Body of pancreas (tissue), 4 donors: Measurements from ENCODE around the gene COL5A2. TPM values are rescaled to one million over a fixed set of nuclear protein-coding genes. Genes with fewer than 3 reads are reported as not detected.

ENCODE experiments used
- ATAC-seq: fragments of 150-250 bp; one replicate; pipeline ENCODE4 v1.9.1; 2016
- DNase-seq, 4 donors: peaks; one replicate each; pipeline ENCODE4 v3.0.0-alpha.2; 2019
- H3K27ac ChIP-seq, 4 donors: fragments of 200-600 bp; sonication (generic); 1 replicate in 3 of 4; 2 replicates in 1 of 4; pipeline versions ENCODE4 v1.5.1 to v1.6.1; 2016 to 2019; ENCODE audit warnings: mild to moderate bottlenecking in 1 of 4, mixed read lengths in 1 of 4, moderate library complexity in 1 of 4
- H3K27me3 ChIP-seq, 2 donors: fragments of 200-600 bp; sonication (generic); one replicate each; pipeline ENCODE4 v1.6.0; 2016; ENCODE audit warnings: mild to moderate bottlenecking in 1 of 2
- H3K36me3 ChIP-seq, 2 donors: fragments of 200-600 bp; sonication (generic); replicated peaks in 1 of 2; 2 replicates each; pipeline ENCODE4 v1.5.1; 2016; ENCODE audit warnings: low read depth in 2 of 2; ENCODE audit not compliant: insufficient read depth in 1 of 2
- H3K4me1 ChIP-seq: fragments of 200-600 bp; sonication (generic); one replicate; pipeline ENCODE4 v1.6.0; 2016
- H3K4me3 ChIP-seq, 2 donors: fragments of 200-600 bp; sonication (generic); 1 replicate in 1 of 2; 2 replicates in 1 of 2; pipeline ENCODE4 v1.5.1; 2016 to 2019
- H3K9me3 ChIP-seq, 3 donors: fragments of 200-600 bp; sonication (generic); 1 replicate in 2 of 3; 2 replicates in 1 of 3; pipeline ENCODE4 v1.5.1; 2016
- POLR2A ChIP-seq, 3 donors: fragments of 450-650 bp; IDR thresholded peaks; one replicate each; pipeline ENCODE4 v1.6.1; 2016; ENCODE audit warnings: antibody characterized with exemption in 3 of 3, mild to moderate bottlenecking in 2 of 3
- WGBS, 2 donors: methylation state at CpG; one replicate each; pipeline ENCODE4 v1.1.5; 2017; 5-methylcytosine and 5-hydroxymethylcytosine counted together
- intact Hi-C: fragments of 100-400 bp; cut with DNase I; formaldehyde crosslinking; loops from one replicate; pipeline ENCODE4 v1.15.1; 2023
- total RNA-seq, 2 donors: library from RNA; depleted of rRNA; stranded (reverse); fragments of >200 nt; gene quantifications; one replicate each; pipeline ENCODE4 v1.1.0, GENCODE V29; 2016
- TF ChIP-seq, protein P1 (sequence below), 7 experiments: fragments of 450-650 bp in 4 of 7; fragments of 200-600 bp in 3 of 7; sonication (generic) in 3 of 7; IDR thresholded peaks; one replicate each; pipeline ENCODE4 v1.5.1; 2016 to 2019; ENCODE audit warnings: antibody characterized with exemption in 7 of 7

Gene COL5A2
- total RNA-seq, 2 donors from 2014 or later, result 10.1 to 24.1 TPM

DNA sequence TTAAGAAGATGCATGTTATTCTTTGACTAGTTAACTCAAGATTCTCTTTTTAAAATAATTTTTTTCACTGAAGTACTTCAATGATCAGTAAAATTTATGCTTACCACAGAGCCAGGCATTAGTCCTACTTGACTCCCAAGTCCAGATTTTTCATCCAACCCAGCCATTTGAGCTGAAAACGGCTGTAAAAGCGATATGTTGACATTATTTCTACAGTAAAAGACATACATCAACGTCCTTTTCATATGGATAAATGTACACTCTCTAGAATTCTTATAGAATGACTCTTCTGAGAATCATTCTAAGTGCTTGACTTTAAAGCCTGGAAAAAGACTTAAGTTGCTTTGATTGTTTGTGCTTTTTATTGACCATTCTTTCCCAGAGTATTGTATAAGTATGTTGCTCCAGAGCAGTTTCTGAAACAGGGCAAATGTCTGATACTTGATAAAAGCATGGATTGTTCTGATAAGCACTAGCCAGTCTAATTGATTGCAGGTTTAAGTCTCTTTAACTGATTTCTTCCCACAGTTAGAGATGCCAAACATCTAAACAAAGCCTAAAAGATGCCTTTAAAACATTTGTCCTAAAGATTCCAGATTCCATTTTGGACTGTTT lies 90.9 kb downstream of the COL5A2 start:
- H3K27ac ChIP-seq, result no peak overlapping the region
- ATAC-seq, result no peak
- no peaks in the 10 kb centered on the region for H3K36me3 ChIP-seq
- DNase-seq, result no peak
- H3K4me3 ChIP-seq, result no peak overlapping the region
- 20 to 23% methylated on average over 3 of the region's 3 CpGs for WGBS, 2 donors
- H3K4me1 ChIP-seq, result no peaks in the 10 kb centered on the region
- TF ChIP-seq, protein P1, sequence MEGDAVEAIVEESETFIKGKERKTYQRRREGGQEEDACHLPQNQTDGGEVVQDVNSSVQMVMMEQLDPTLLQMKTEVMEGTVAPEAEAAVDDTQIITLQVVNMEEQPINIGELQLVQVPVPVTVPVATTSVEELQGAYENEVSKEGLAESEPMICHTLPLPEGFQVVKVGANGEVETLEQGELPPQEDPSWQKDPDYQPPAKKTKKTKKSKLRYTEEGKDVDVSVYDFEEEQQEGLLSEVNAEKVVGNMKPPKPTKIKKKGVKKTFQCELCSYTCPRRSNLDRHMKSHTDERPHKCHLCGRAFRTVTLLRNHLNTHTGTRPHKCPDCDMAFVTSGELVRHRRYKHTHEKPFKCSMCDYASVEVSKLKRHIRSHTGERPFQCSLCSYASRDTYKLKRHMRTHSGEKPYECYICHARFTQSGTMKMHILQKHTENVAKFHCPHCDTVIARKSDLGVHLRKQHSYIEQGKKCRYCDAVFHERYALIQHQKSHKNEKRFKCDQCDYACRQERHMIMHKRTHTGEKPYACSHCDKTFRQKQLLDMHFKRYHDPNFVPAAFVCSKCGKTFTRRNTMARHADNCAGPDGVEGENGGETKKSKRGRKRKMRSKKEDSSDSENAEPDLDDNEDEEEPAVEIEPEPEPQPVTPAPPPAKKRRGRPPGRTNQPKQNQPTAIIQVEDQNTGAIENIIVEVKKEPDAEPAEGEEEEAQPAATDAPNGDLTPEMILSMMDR (IDR thresholded peaks at IDR 0.05), result no peak
- TF ChIP-seq POLR2A (IDR thresholded peaks at IDR 0.05), result no peak
- intact Hi-C loops, result no loop called here
- no peaks in the 10 kb centered on the region for H3K27me3 ChIP-seq
- no peaks in the 10 kb centered on the region for H3K9me3 ChIP-seq

DNA sequence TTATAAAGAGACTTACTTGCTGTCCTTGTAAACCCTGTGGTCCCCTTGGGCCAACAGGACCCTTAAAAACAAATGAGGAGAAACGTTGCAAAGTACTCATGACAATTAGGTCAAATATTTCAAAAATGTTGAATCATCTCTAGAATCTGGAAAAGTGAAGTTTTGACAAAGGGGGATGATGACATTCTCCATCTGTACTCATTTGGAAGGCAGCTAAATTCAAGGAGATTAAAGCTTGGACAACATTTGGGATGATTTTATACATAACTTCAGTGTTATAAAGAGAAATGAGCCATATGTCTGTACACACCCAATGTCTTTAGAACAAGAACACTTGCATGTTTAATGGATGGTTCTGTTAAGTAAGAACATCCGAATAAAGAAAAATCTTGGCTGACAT lies 92.9 kb downstream of the COL5A2 start:
- H3K27me3 ChIP-seq, result no peaks in the 10 kb centered on the region
- intact Hi-C loops, result no loop called here
- H3K36me3 ChIP-seq, result no peaks in the 10 kb centered on the region
- no peak overlapping the region for H3K4me3 ChIP-seq
- no peak for ATAC-seq
- no peak overlapping the region for H3K27ac ChIP-seq
- DNase-seq, result no peak
- TF ChIP-seq, protein P1 (IDR thresholded peaks at IDR 0.05), result no peak
- no peak for TF ChIP-seq POLR2A (IDR thresholded peaks at IDR 0.05)
- H3K9me3 ChIP-seq, result no peaks in the 10 kb centered on the region
- H3K4me1 ChIP-seq, result no peaks in the 10 kb centered on the region
- 60 to 66% methylated on average over 2 of the region's 2 CpGs for WGBS, 2 donors

- TF ChIP-seq, protein P1 (IDR thresholded peaks at IDR 0.05), result no peak
- no peak for TF ChIP-seq POLR2A (IDR thresholded peaks at IDR 0.05)
- Histone ChIP-seq H3K9me3 (no peaks in the 10 kb centered on the region), H3K4me1 (no peaks in the 10 kb centered on the region), H3K36me3 (no peaks in the 10 kb centered on the region), H3K4me3 (no peak overlapping the region), H3K27me3 (no peaks in the 10 kb centered on the region), H3K27ac (no peak overlapping the region)
- intact Hi-C loops, result no loop called here
- ATAC-seq, result no peak
- 64 to 76% methylated on average over 2 of the region's 2 CpGs for WGBS, 2 donors
- DNase-seq, result no peak
These were observed 93.3 kb downstream of the COL5A2 start for GRCh38 chr2:189086250-189086649.

DNA sequence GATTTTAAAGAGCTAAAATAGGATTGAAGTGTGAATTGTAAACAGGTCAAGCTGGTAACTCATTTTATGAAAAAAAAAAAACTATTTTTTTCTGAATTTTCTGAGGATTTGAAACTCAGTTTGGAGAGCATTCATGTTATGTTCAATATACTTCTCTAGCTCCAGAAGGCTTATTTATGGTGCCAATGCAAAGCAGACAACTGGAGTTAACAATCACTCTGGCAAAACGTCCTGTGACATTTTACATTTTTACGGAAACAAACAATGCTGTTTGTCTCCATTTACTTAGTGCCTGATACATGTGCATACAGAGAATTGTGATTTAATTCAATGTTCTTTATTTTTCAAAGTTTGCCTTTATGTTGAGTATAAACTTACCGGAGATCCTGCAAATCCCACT lies 96.0 kb downstream of the COL5A2 start:
- Histone ChIP-seq H3K4me3 (no peak overlapping the region), H3K36me3 (no peaks in the 10 kb centered on the region), H3K9me3 (no peaks in the 10 kb centered on the region), H3K27ac (no peak overlapping the region), H3K27me3 (no peaks in the 10 kb centered on the region), H3K4me1 (no peaks in the 10 kb centered on the region)
- WGBS, 2 donors, result 84 to 85% methylated on average over 3 of the region's 3 CpGs
- DNase-seq (no peak), ATAC-seq (no peak)
- intact Hi-C loops, result no loop called here
- no peak for TF ChIP-seq POLR2A (IDR thresholded peaks at IDR 0.05)
- TF ChIP-seq, protein P1 (IDR thresholded peaks at IDR 0.05), result no peak

- Histone ChIP-seq H3K9me3 (no peaks in the 10 kb centered on the region), H3K36me3 (no peaks in the 10 kb centered on the region), H3K4me1 (no peaks in the 10 kb centered on the region), H3K27ac (no peak overlapping the region), H3K4me3 (no peak overlapping the region), H3K27me3 (no peaks in the 10 kb centered on the region)
- no peak for ATAC-seq
- DNase-seq, result no peak
- intact Hi-C loops, result no loop called here
- TF ChIP-seq POLR2A (IDR thresholded peaks at IDR 0.05), result no peak
- TF ChIP-seq, protein P1 (IDR thresholded peaks at IDR 0.05), result no peak
- 61 to 91% methylated on average over 2 of the region's 2 CpGs for WGBS, 2 donors
These were observed 96.5 kb downstream of the COL5A2 start for GRCh38 chr2:189083106-189083505.
